Activated T-cell treated with anti-CD3 and anti-CD28 coated beads for 1 hour (primary cell): Measurements from ENCODE around the gene MRNIP.

ENCODE experiments used
- DNase-seq: peaks from one replicate; pipeline ENCODE4 v3.0.0-alpha.2; 2020; ENCODE audit warnings: low read depth

Gene MRNIP

DNA sequence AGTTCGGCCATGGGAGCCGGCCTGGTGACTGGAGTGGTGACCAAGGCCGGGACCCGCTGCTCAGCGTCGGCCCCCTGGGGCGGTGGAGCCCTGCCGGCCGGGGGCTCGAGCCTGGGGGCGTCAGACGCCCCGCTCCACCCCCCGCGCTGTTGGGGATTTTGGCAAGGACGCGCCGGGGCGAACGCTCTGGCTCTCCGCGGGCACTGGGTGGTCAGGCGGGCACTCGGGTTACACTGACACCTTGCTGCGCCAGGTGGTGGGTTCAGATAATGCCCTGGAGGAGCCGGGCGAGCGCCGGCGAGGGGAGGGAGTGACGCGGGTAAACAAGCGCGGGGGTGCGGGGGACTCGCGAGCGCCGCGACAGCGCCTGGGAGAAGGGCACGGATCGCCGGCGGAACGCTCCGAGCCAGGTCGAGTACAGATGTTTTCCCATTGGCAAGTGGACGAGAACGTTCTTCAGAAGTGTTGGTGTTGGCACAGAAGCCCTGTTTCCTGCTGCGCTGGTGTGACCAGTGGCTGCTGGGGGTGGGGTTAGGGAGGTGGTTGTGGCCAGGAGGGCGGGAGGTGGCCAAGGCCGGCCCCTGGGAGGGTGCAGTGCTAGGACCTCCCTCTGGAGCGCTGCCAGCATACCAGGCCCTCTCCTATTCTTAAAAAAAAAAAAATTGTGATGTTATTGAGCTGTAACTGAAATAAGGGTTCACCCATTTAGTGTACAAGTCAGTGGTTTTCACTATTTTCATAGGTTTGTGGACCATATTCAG, 37.1 kb downstream of the MRNIP start:
- peak; percentile 76 for DNase-seq

DNA sequence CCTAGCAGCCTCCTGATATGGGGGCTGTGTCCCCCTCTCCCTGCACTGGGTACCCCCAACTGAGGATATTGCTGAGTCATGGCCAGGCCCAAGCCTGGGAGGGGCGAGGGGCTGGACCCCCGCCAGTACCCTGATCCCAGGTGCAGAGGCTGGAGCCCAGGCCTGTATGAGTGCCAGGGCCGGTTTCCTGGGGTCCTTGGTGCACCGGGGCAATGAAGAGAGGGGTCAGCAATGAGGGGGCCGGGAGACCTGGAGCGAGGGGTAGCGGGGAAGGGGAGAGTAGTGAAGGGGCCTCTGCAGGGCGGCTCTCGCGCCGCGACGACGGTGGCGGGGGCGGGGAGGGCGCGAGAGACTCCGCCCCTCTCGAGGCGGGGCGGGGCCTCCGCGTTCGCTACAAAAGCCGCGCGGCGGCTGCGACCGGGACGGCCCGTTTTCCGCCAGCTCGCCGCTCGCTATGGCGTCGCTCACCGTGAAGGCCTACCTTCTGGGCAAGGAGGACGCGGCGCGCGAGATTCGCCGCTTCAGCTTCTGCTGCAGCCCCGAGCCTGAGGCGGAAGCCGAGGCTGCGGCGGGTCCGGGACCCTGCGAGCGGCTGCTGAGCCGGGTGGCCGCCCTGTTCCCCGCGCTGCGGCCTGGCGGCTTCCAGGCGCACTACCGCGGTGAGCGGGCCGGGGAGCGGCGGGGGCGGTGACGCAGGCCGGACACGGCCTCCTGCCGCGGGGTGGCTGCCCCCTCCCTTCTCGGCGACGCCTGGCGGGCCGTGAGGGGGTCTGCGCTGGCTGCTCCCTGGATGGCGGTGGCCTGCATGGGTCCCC, 37.9 kb downstream of the MRNIP start, which contains the start of gene SQSTM1:
Gene SQSTM1 (plus strand): TSS at position 423 of the 815 bp plus-strand sequence. CDS start 32 bp downstream, at position 455.
- peak; percentile 79 for DNase-seq

DNA sequence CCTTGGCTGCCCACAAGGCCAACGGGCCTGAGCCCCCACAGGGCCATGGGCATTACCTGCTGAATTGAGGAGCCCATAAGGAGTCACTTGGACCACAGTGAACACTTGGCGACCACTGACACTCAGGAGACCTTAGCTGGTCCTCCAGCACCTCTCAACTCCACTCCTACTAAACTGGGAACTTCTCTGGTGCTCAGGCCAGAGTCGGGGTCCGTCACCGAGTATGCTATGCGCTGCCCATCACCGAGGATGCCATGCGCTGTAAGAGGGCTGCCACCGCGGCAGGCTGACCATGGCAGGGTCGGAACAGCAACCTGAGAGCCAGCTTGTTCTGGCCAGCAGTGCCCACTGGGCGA, 38.5 kb downstream of the MRNIP start:
- DNase-seq, result no peak

DNA sequence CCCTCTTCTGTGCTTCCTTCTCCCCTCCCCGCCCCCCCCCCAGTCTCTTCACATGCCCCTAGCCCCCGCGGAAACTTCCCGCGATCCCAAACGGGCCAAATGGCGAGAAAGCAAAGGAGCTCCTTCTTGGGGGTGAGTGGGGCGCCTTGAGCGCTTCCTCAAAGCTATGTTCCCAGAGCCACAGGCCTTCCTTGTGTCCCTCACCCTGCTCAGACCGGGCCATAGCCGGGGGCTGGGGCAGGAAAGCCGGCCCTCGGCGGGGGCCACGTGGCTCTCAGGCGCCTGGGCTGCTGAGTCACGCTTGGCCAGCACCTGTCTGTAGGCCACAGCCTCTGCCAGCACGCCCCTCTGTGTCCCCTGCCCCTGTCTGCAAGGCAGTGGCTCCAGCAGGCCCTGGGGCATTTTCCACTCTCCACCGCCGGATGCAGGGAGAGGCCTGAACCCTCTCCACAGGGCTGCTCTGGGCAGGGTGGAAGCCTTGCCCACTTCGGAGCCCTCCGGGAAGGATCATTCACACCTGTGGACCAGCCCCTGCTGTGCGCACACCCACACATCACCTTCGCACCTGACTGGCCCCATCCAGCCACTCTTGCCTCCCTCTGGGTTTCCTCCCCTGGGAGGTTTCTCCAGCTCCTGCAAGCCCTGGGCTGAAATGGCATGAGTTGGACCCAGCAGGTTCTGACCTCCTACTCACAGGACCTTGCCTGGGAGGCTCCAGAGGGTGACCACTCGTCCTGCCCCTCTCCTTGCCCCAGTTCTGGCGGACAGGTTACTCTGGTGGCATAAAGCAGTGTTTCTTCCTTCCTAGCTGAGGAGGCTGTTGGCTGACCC, 39.1 kb downstream of the MRNIP start:
- DNase-seq, result no peak

DNA sequence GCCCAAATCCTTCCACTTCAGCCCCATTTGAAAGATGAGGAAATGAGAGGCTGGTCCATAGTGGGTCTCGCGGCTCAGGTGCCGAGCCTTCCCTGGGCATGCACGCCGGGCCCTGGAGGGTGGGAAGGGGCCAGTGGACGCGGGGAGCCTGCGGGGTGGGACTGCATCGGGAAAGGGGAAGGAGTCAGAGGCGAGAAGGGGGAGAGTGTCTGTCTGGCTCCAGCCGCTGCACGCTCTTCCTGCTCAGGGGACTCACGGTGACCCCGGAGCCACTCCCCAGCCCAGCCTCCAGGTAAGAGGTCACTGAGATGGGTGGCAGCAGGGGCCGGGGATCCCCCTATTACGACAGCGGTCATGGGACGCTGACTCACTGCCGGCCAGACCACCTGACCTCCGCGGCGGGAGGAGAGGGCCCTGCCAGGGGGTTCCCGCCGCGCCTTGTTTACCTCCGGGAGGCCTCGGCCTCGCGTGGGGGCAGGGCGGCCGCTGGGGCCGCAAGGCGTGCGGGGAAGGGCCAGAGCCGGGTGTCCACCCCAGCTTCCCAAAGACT, 39.8 kb downstream of the MRNIP start:
- peak; percentile 70 for DNase-seq

DNA sequence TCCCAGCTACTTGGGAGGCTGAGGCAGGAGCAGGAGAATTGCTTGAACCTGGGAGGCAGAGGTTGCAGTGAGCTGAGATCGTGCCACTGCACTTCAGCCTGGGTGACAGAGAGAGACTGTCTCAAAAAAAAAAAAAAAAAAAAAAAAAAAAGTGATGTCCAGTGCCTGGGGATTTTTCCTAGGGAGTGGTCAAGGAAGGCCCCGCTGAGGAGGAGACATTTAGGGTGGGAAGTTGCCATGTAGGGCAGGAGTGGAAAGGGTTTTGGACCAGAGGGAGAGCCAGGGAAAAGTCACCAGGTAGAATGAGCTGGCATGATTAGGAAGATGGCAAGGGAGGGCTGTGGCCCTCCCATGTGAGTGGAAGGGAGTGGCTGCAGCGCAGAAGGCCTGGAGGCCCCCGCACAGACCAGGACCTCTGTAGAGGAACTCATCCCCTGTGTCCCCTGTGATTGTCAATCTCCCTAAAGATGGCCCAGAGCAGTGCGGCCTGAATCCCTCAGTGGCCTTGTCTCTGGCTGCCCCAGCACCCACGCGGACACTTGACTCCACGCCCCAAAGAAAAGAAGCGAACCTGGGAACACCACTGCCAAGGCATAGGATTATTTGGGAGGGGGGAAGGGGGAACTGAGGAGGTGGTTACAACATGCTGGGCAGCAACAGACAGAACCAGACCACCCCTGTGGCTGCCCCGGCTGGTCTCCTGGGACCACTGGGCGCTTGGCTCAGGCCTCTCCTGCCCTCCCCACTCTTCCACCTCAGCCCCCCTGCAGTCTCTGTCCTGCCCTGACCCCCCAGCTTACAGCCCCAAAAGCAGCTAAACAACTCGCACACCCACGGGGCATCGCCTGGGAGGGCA, 40.5 kb downstream of the MRNIP start:
- no peak for DNase-seq

DNA sequence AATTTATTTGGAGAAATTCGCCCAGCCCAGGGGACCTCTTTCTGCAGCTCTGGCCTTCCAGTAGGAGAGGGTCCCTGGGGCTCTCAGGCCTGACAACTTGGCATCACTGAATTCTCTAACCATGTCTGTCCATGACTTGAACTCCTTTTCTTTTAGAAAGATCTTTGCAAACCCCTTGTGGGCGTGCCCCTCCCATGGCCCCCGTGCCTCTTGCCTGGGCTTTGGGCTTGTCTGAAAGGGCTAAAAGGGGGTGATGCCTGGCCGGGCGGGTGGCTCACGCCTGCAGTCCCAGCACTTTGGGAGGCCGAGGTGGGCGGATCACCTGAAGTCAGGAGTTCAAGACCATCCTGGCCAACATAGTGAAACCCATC, 41.2 kb downstream of the MRNIP start:
- no peak for DNase-seq

DNA sequence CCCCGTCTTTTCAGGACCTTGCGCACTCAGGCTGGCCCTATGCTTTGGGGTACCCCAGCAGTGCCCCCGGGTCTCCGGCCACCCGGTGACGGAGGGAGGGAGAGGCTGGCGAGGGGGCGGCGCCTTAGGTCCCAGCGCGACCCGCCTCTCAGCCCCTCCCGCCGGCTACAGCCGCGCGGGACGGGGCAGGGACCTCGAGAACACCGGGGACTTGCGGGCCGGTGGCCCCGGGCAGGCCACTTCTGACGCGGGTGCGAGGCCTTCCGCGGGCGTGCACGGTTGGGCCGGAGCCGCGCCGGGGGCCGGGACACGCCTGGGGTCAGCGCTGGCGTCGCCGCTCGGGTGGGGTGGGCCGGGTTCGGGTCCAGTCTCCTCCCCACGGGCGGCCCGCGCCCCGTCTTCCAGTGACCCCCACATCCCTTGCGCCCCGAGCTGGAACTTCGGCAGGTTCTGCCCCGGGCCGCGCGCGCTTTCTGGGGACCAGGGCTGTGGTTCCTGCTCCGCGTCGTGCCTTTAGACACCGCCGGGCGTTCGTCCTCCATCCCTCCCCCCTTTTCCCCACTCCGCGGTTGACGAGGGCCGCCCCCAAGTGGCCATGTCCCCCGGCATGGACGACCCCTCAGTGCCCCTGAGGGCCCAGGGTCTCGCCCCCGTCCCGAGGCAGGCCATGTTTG, 41.7 kb downstream of the MRNIP start:
- DNase-seq, result no peak

DNA sequence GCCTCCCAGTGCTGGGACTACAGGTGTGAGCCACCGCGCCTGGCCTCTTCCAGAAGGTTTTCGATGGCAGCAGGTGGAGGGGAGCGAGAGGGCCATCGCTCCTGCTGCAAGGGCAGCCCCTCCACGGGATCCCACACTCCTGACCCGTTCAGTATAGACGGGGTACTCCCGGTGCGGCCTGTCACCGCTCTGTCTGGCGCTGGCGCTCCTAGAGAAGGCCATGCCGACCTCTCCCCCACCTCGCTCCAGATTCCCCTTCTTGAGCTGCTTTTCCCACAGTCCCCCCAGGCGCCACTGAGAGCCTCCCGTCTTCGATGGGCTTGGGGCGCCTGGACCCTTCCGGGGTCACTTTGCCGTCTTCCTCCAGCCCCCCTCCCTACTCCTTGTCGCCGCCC, 42.2 kb downstream of the MRNIP start:
- DNase-seq, result no peak

DNA sequence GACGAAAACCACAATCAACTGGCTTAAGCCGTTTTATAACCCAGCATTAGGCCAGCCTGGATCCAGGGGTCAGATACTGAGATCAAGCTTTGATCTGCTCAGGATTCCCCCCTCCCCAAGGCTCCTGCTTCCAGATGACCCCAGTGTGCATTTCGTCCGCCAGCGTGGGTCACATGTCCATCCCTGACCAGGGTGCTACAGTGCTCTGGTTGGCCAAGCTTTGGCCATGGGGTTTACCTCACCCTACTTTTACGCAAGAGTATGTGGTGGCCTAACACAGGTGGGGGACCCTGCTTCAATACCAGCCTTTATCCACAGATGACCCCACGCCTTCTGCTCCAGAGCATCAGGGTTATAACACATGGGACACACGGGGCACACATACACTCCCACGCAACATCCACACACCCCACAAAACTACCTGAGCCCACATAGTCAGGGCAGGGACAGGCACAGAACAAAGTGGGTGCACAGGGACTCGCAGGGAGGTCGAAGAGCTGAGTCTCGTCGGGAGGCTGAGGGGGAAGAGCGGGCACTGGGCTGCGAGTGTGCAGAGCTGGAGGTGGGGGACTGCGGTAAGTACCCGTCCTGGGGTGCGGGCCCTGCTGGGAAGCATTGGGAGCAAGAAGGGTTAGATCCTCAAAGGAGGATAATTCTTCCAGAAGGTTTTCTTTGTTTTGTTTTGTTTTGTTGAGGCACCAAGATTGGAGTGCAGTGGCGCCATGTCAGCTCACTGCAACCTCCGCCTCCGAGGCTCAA, 42.9 kb downstream of the MRNIP start:
- no peak for DNase-seq

DNA sequence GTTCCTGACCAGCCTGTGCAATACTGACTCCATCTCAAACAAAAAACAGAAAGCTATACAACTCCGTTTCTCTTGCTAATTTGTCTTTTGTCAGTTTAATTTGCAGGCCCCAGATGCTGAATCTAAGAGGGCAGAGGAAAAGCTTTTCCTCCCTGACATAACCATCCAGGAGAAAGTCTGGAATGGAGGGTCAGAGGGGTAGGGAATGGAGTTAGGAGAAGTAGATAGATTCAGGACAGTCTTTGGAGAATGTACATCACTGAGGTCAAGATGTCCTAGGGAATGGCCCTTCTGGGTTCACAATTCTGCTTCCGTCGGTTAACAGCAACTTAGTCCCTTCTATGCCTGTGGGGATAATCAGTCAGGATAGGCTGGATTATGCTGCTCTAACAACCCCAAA, 44.5 kb downstream of the MRNIP start:
- no peak for DNase-seq

DNA sequence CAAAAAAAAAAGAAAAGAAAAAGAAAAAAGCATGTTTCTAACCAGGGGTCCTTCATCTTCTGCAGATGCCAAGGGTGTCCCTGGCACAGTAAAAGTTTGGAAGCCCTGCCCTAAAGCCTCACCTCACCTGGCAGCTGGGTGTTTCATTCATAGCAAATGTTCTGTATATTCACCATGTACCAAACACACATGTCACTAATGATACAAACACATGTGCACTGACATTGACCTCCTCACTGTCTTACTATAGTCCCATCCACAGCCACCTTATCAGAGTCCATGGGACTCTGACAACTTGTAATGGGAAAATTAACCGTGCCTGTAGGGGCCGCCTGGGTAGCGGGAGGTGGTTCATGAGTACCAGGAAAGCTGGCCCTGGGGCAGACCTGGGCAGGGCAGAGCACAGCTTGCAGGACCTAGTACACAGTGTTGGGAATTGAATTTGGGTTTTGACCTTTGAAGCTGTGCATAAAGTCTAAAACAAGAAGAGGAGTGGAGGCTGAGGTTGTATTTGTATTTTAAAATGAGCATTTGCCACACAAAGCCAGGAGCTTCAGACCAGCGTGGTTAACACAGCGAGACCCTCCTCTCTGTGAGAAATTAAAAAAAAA, 45.5 kb downstream of the MRNIP start:
- no peak for DNase-seq

DNA sequence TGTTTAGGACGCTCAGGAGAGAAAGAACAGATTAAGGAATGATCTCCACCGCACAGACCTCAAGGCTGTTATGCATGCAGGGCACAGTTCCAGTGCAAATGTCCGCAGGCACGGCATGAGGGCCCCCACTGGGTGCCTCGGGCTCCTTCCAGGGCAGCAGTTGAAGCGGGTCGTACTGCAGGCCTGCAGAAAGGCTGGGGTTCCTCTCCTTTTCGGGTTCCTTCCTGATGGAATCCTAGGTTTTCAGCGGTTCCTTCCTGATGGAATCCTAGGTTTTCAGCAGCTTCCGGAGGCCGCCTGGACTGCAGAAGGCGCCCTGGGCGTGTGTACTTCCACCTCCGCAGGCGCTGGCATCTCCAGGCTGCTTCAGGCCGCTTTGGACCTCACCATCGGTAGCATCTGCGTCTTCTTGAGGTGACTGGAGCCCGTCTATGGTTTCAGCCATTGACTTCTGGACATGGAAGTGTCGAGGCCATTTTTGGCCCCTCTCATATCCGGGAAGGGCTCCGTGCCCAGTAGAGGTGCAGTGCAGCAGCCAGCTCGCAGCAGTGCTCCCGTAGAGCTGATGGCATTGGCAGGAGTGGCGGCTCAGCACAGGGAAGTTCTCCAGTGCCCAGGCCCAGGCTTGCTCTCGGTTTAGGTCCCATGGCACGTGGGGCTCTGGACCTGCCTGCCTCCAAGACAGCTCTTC, 46.3 kb downstream of the MRNIP start:
- no peak for DNase-seq

DNA sequence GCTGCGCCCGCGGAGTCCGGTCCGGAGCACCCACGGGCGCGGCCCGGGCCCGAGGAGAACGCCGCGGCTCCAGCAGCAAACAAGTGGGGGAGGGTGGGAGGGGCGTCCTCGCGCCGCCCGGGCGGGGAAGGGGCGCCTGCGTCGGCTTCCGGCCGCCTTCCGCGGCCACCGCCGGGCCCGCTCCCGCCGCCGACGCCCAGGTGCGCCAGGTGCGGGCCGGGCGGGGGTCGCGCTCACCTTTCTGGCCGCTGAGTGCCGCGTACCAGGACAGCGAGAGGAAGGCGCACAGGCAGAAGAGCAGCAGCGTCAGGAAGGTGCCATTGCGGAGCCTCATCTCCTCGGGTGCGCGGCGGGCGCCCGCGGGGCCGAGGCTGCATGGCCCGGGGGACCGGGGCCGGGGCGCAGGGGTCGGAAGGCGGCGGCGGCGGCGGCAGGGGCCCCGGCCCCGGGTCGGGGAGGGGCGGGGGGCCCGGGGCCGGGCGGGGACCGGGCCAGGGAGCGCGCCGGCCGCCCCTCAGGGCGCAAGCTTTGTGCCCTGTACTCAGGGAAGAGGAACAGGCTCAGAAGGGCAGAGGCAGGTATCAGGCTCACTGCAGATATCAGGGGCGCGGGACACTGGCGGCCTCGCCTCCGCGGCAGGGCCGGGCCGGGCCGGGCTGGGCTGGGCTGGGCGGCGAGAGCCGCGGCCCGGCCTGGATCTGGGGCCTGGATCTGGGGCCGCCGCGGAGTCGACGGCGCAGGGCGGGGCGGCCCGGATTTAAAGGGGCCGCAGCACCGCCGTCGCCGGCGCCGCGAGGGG, 52.2 kb downstream of the MRNIP start, which contains the start of gene MGAT4B:
Gene MGAT4B (minus strand): TSS at position 617 of the 799 bp plus-strand sequence. CDS start 283 bp downstream, at position 334.
- no peak for DNase-seq

DNA sequence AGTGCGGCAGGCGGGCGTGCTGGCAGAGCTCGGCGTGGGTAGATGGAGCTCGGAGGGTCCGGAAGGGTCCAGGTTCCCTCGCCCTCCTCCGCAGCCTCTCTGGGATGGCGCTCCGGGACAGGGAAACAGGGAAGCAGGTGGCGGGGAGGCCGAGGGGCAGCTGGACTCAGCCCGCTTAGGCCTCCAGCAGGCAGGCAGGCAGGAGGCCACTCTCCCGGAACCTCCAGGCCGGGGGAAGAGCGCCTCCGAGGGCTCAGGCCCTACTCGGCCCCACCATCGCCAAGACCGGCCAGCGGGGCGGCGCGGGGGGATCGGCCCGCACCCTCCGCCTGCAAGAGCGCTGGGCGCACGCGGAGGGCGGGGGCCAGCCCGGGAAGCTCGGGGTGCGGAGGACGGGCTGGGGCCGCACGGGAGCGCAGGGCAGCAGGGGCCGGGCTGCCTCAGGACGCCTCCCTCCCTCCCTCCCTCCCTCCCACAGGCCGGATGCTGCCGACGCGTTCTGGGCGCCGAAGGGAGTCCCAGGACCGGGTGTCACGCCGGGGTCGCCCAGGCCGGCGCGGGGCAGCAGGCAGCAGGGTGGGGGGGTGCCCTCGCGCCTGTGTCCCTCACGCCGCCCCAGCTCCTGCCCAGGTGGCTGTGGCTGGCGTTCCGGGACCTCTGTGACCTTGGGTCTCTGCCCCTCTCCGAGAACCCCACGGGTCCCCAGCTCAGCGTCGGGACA, 52.9 kb downstream of the MRNIP start:
- DNase-seq, result no peak

DNA sequence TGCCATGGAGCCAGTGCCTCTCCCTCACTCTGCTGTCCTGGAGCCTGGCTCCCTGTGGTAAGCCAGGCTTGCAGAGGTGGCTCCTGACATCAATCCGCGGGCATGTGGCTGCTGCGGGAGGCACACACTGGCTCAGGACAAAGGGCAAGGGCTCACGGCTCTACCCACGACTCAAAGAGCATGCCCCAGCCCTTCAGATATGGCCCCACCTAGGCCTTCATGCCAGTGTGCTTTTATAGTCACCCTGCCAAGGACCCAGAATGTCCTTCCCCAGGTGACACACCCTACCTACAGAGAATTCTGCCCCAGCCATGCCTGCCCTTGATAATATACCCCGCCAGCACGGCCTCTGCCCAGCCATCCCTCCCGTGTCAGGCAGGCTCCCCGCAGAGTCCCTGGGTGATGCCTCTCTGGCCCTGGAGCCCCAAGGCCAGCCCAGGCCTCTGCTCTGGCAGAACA, 53.5 kb downstream of the MRNIP start:
- no peak for DNase-seq

DNA sequence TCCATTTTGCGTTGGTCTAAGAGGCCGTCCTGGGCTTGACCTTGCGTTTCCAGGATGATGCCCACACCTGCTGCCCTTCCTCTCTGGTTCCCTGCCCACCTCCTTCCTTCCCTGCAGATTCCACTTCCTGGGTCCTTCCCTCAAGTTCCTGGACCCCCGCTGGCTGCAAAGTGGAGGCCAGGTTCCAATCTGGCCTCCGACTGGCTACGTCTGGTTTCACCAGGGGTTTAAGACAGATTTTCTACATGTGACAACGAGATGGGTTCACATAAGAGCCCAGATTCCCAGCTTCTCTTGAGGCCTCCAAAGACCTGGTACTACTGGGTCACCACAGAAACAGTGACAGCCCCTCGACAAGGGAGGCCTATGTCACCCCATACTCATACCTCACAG, 54.1 kb downstream of the MRNIP start:
- no peak for DNase-seq
